Breast epithelium (tissue), 4 donors: ENCODE results near the gene IL20RA. TPM values are rescaled to one million over a fixed set of nuclear protein-coding genes. Genes with fewer than 3 reads are reported as not detected.
A peak's percentile ranks its signal among the peaks of the same experiment; 100 is the strongest.

Experiments used
- DNase-seq, 2 donors: peaks; one replicate each; pipeline ENCODE4 v3.0.0-alpha.2; 2019; ENCODE audit warnings: low spot score in 2 of 2
- H3K27ac ChIP-seq, 2 donors: fragments of 200-600 bp; sonication (generic) in 1 of 2; one replicate each; pipeline ENCODE4 v1.5.1; 2016 to 2019; ENCODE audit warnings: mild to moderate bottlenecking in 1 of 2
- H3K27me3 ChIP-seq, 2 donors: fragments of 200-600 bp; sonication (generic) in 1 of 2; one replicate each; pipeline versions ENCODE4 v1.5.1 to v1.6.0; 2017 to 2019; ENCODE audit warnings: control low read depth in 1 of 2, mild to moderate bottlenecking in 1 of 2
- H3K36me3 ChIP-seq: fragments of 200-600 bp; one replicate; pipeline ENCODE4 v1.5.1; 2019
- H3K4me1 ChIP-seq, 2 donors: fragments of 200-600 bp; sonication (generic); one replicate each; pipeline ENCODE4 v1.5.1; 2016 to 2019; ENCODE audit warnings: control low read depth in 1 of 2
- H3K4me3 ChIP-seq, 3 donors: fragments of 200-600 bp; sonication (generic); 1 replicate in 2 of 3; 2 replicates in 1 of 3; pipeline ENCODE4 v1.5.1; 2016 to 2019; ENCODE audit warnings: mild to moderate bottlenecking in 3 of 3, moderate library complexity in 2 of 3
- H3K9me3 ChIP-seq, 2 donors: fragments of 200-600 bp; sonication (generic) in 1 of 2; one replicate each; pipeline ENCODE4 v1.5.1; 2016 to 2019; ENCODE audit warnings: control low read depth in 1 of 2
- CTCF ChIP-seq, 3 donors: fragments of 450-650 bp; IDR thresholded peaks; one replicate each; pipeline ENCODE4 v1.5.1; 2016 to 2017; ENCODE audit warnings: antibody characterized with exemption in 3 of 3, mild to moderate bottlenecking in 3 of 3, moderate library complexity in 3 of 3
- POLR2A ChIP-seq: fragments of 450-650 bp; IDR thresholded peaks from one replicate; pipeline ENCODE4 v1.6.1; 2016; ENCODE audit warnings: antibody characterized with exemption, mild to moderate bottlenecking, moderate library complexity
- POLR2AphosphoS5 ChIP-seq, 3 donors: sonication (generic); formaldehyde crosslinking; IDR thresholded peaks; one replicate each; pipeline ENCODE4 v1.6.1; 2017; ENCODE audit warnings: antibody characterized with exemption in 3 of 3
- intact Hi-C: fragments of 100-400 bp; cut with DNase I; formaldehyde crosslinking; loops from one replicate; pipeline ENCODE4 v1.15.1; 2023; ENCODE audit warnings: low total_unique reads
- total RNA-seq, 3 donors: library from RNA; depleted of rRNA; stranded (reverse); fragments of >200 nt; gene quantifications; one replicate each; pipeline ENCODE4 v1.1.0, GENCODE V29; 2016

IL20RA gene
- 10 to 100 TPM in 2 of 3 donors, 1 to 10 TPM in 1; 1.6 to 69.8 (median 49.2) TPM for total RNA-seq

GRCh38 chr6:137044366-137045221 lies at the start of gene IL20RA:
IL20RA (minus strand) TSS chr6:137044965; CDS start chr6:137044728, 237 bp downstream.
- intact Hi-C loops = no loop called here
- peak within 1 kb of the TSS; percentile 95 for H3K27ac ChIP-seq
- H3K4me1 ChIP-seq = peaks cover 0 to 4% of the 10 kb centered on the region in 2 donors
- H3K27me3 ChIP-seq = no peaks in the 10 kb centered on the region
- peak in 1 of 2 donors; percentile 67 for DNase-seq
- no peaks in the 10 kb centered on the region for H3K9me3 ChIP-seq
- peak within 1 kb of the TSS; percentile 77 to 91 (median 86) for H3K4me3 ChIP-seq
- TF ChIP-seq POLR2A (no peak), CTCF (IDR thresholded peaks at IDR 0.05) (peak in 1 of 3 donors; percentile 4), POLR2AphosphoS5 (IDR thresholded peaks at IDR 0.05) (peak in 2 of 3 donors; percentile 13 to 20)
- H3K36me3 ChIP-seq = no peaks in the 10 kb centered on the region

- intact Hi-C loops = no loop called here
- H3K9me3 ChIP-seq = no peaks in the 10 kb centered on the region
- no peaks in the 10 kb centered on the region for H3K4me1 ChIP-seq
- no peak overlapping the region for H3K4me3 ChIP-seq
- no peak for TF ChIP-seq CTCF (IDR thresholded peaks at IDR 0.05)
- no peak for TF ChIP-seq POLR2A
- TF ChIP-seq POLR2AphosphoS5 (IDR thresholded peaks at IDR 0.05) = no peak
- DNase-seq = no peak
- no peaks in the 10 kb centered on the region for H3K27me3 ChIP-seq
- no peaks in the 10 kb centered on the region for H3K36me3 ChIP-seq
- H3K27ac ChIP-seq = no peak overlapping the region
Measured at GRCh38 chr6:137093183-137094069, 48.7 kb upstream of the IL20RA start.

- intact Hi-C loops = no loop called here
- DNase-seq = no peak
- Histone ChIP-seq H3K9me3 (no peaks in the 10 kb centered on the region), H3K4me3 (no peak overlapping the region), H3K4me1 (no peaks in the 10 kb centered on the region), H3K27me3 (no peaks in the 10 kb centered on the region), H3K27ac (no peak overlapping the region), H3K36me3 (no peaks in the 10 kb centered on the region)
- TF ChIP-seq CTCF (IDR thresholded peaks at IDR 0.05) (no peak), POLR2AphosphoS5 (IDR thresholded peaks at IDR 0.05) (no peak)
Measured at GRCh38 chr6:137092018-137092417, 47.3 kb upstream of the IL20RA start.

GRCh38 chr6:137089305-137089704 lies 44.5 kb upstream of the IL20RA start:
- H3K4me1 ChIP-seq = no peaks in the 10 kb centered on the region
- H3K27ac ChIP-seq = no peak overlapping the region
- no peaks in the 10 kb centered on the region for H3K9me3 ChIP-seq
- TF ChIP-seq POLR2AphosphoS5 (IDR thresholded peaks at IDR 0.05) (no peak), CTCF (IDR thresholded peaks at IDR 0.05) (no peak), POLR2A (no peak)
- intact Hi-C loops = no loop called here
- no peaks in the 10 kb centered on the region for H3K36me3 ChIP-seq
- H3K4me3 ChIP-seq = no peak overlapping the region
- no peak for DNase-seq
- no peaks in the 10 kb centered on the region for H3K27me3 ChIP-seq
